Measurements from ENCODE around the gene KIFC3. TPM values are rescaled to one million over a fixed set of nuclear protein-coding genes. Genes with fewer than 3 reads are reported as not detected.
A peak's percentile ranks its signal among the peaks of the same experiment; 100 is the strongest.

The KIFC3 gene
- total and polyA plus RNA-seq, 2 of the 13 experiments (the other 11 are each of a cell fraction or from before 2014, with no cell fraction given) = 42.1 to 45.3 TPM

GRCh38 chr16:57781741-57782606, 20.3 kb downstream of the KIFC3 start (continued):
- TF ChIP-seq GRHL1 (CRISPR knock-in tag; conservative IDR thresholded peaks at IDR 0.05) = no peak
- no peak for TF ChIP-seq GPBP1L1 (CRISPR knock-in tag; IDR thresholded peaks at IDR 0.05)
- no peak for TF ChIP-seq PHF20 (CRISPR knock-in tag; IDR thresholded peaks at IDR 0.05)
- no peak for TF ChIP-seq ZNF704 (CRISPR knock-in tag; IDR thresholded peaks at IDR 0.05; ENCODE audit: borderline replicate concordance)
- TF ChIP-seq ZNF652 (CRISPR knock-in tag; IDR thresholded peaks at IDR 0.05; ENCODE audit: borderline replicate concordance, low read depth) = peak; percentile 64
- no peak for TF ChIP-seq KLF15 (CRISPR knock-in tag; IDR thresholded peaks at IDR 0.05; ENCODE audit: borderline replicate concordance)
- peak; percentile 86 for TF ChIP-seq THRA (CRISPR knock-in tag; IDR thresholded peaks at IDR 0.05; ENCODE audit: borderline replicate concordance)
- peak in 1 of 2 experiments; percentile 34; a peak in 1 of 4 replicates for TF ChIP-seq REST (IDR thresholded peaks at IDR 0.05; ENCODE audit: borderline replicate concordance in 1 of 2, low read depth in 1 of 2, low read length in 2 of 2)
- TF ChIP-seq ZNF326 (CRISPR knock-in tag; IDR thresholded peaks at IDR 0.05; ENCODE audit: borderline replicate concordance) = no peak
- TF ChIP-seq GTF2F1 (IDR thresholded peaks at IDR 0.05; ENCODE audit: low read length) = no peak
- no peak for TF ChIP-seq TIGD3 (CRISPR knock-in tag; IDR thresholded peaks at IDR 0.05; ENCODE audit: borderline replicate concordance)
- 0 out of 2 replicates have a peak, but pooled peaks have one; percentile 33 for TF ChIP-seq MAFF (IDR thresholded peaks at IDR 0.05; ENCODE audit: low read depth, low read length)
- TF ChIP-seq ZNF432 (CRISPR knock-in tag; IDR thresholded peaks at IDR 0.05; ENCODE audit: borderline replicate concordance) = no peak
- peak; percentile 68; the same call in 1 of the 2 replicates for TF ChIP-seq ZBTB38 (CRISPR knock-in tag; IDR thresholded peaks at IDR 0.05)
- peak; percentile 95 for TF ChIP-seq BCL6 (CRISPR knock-in tag; IDR thresholded peaks at IDR 0.05)
- TF ChIP-seq PHB2 (IDR thresholded peaks at IDR 0.05; ENCODE audit: partially characterized antibody) = no peak

Data from HepG2 (cell line).